ENCODE data around the gene ARID1B. TPM values are rescaled to one million over a fixed set of nuclear protein-coding genes. Genes with fewer than 3 reads are reported as not detected.

The ARID1B gene
- total RNA-seq, 2 donors from 2014 or later: 43.9 to 44.6 TPM

DNA sequence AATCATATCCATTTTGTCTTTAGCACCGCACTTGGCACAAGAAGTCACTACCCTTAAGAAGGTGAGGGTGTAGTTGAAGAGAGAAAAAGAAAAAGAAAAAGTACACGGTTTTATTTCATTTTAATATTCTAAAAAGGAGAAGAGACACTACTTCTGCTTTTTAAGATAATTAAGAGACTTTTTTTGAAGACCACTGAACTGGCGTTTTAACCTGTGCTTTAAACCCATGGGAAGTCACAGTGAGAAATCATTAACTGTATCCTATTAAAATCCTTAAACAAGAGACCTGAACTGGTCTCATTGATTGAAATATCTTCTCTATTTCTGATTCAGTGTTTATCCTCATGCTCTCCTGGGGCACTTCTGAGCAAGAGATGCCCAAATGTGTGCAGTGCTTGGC, 302.6 kb downstream of the ARID1B start:
- H3K4me1 ChIP-seq: peaks cover 0 to 34% of the 10 kb centered on the region in 2 donors
- no peaks in the 10 kb centered on the region for H3K9me3 ChIP-seq
- DNase-seq (ENCODE audit: low spot score): no peak
- TF ChIP-seq, protein P1, sequence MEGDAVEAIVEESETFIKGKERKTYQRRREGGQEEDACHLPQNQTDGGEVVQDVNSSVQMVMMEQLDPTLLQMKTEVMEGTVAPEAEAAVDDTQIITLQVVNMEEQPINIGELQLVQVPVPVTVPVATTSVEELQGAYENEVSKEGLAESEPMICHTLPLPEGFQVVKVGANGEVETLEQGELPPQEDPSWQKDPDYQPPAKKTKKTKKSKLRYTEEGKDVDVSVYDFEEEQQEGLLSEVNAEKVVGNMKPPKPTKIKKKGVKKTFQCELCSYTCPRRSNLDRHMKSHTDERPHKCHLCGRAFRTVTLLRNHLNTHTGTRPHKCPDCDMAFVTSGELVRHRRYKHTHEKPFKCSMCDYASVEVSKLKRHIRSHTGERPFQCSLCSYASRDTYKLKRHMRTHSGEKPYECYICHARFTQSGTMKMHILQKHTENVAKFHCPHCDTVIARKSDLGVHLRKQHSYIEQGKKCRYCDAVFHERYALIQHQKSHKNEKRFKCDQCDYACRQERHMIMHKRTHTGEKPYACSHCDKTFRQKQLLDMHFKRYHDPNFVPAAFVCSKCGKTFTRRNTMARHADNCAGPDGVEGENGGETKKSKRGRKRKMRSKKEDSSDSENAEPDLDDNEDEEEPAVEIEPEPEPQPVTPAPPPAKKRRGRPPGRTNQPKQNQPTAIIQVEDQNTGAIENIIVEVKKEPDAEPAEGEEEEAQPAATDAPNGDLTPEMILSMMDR (IDR thresholded peaks at IDR 0.05): no peak
- no peaks in the 10 kb centered on the region for H3K27me3 ChIP-seq
- H3K36me3 ChIP-seq: no peaks in the 10 kb centered on the region
- no peak overlapping the region for H3K4me3 ChIP-seq
- no peak overlapping the region for H3K27ac ChIP-seq

DNA sequence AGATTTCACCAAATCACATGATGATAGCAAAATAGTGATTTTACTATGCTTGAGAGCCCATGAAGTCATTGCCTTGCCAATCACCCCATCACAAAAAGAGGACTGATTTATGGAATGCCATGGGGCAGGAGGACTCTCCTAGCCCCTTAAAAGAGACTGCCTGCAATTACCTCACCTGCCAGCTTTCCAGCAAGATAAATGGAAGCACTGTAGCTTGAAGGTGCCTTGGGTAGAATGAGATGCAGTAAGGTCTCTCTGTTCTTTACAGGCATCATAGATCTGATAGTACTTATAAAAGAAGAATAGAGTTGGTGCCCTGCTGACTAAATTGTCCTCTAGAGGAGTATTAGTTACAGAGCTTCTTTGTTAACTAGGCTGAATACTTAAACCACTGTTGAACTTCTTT, 303.8 kb downstream of the ARID1B start:
- no peak overlapping the region for H3K4me3 ChIP-seq
- no peaks in the 10 kb centered on the region for H3K9me3 ChIP-seq
- peaks cover 0 to 32% of the 10 kb centered on the region in 2 donors for H3K4me1 ChIP-seq
- no peak overlapping the region for H3K27ac ChIP-seq
- no peaks in the 10 kb centered on the region for H3K27me3 ChIP-seq
- no peak for DNase-seq (ENCODE audit: low spot score)
- TF ChIP-seq, protein P1 (IDR thresholded peaks at IDR 0.05): no peak
- H3K36me3 ChIP-seq: no peaks in the 10 kb centered on the region

DNA sequence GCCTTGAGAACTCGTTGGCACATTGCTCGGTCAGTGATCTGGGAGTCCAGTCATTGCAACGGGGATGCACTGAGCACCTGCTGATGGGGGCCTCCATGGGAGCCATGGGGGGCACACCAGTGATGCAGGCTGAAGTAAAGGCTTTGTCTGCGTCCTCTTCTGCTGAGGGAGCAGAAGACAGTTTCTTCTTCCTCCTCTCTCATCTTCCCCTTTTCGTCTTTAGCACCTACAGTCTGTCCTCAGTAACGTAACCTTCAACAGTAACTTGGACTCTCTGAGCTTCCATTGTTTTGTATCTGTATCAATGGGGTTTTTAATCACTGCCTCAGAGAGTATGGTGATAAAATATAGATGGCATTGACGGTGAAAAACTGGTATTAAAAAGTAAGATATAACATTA, 306.2 kb downstream of the ARID1B start:
- Histone ChIP-seq H3K27ac (no peak overlapping the region), H3K36me3 (no peaks in the 10 kb centered on the region), H3K9me3 (no peaks in the 10 kb centered on the region), H3K4me3 (no peak overlapping the region), H3K4me1 (peaks cover 0 to 23% of the 10 kb centered on the region in 2 donors), H3K27me3 (no peaks in the 10 kb centered on the region)
- DNase-seq (ENCODE audit: low spot score): no peak
- TF ChIP-seq, protein P1 (IDR thresholded peaks at IDR 0.05): no peak

DNA sequence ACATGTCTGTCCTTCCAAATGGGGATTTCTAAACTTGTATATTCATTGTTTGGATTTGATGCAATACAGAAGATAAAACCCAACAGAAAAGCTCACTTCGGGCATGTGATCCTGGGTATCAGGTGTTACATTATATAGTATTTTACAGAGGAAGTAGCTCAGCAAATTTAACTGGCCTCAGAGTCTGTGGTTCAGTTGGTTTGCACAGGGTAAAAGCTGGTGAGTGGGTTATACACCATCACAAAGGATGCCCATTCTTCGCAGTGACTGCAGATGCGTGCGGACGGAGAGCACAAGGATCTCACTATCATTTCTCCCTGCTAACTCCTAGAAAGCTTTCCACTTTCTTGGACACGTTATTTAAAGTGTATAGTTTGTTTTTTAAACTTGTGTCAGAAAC, 309.5 kb downstream of the ARID1B start:
- H3K9me3 ChIP-seq: no peaks in the 10 kb centered on the region
- no peak for DNase-seq (ENCODE audit: low spot score)
- no peaks in the 10 kb centered on the region for H3K36me3 ChIP-seq
- no peaks in the 10 kb centered on the region for H3K27me3 ChIP-seq
- H3K4me3 ChIP-seq: no peak overlapping the region
- H3K4me1 ChIP-seq: peaks cover 0 to 16% of the 10 kb centered on the region in 2 donors
- TF ChIP-seq, protein P1 (IDR thresholded peaks at IDR 0.05): no peak
- no peak overlapping the region for H3K27ac ChIP-seq

DNA sequence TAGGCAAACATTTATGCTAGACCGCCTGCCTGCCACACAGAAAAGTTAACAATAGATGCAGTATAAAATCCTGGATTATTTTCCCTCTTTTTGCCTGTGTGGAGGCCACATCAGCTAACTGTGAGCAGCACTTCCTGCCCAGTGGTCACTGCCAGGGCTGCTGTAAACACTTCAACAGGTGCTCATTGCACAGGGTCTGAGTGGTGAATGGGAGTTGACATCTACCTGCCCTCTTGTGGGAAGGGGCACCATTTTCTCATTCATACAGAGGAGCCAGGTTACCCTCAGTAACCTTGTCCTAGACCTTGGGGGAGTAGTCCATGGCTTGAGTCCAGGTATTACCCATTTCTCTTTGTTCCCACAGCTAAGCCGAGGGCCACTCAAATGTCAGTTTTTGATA, 310.8 kb downstream of the ARID1B start:
- Histone ChIP-seq H3K36me3 (no peaks in the 10 kb centered on the region), H3K4me3 (no peak overlapping the region), H3K27me3 (no peaks in the 10 kb centered on the region), H3K4me1 (peaks cover 0 to 29% of the 10 kb centered on the region in 2 donors), H3K27ac (no peak overlapping the region), H3K9me3 (no peaks in the 10 kb centered on the region)
- DNase-seq (ENCODE audit: low spot score): no peak
- TF ChIP-seq, protein P1 (IDR thresholded peaks at IDR 0.05): no peak

DNA sequence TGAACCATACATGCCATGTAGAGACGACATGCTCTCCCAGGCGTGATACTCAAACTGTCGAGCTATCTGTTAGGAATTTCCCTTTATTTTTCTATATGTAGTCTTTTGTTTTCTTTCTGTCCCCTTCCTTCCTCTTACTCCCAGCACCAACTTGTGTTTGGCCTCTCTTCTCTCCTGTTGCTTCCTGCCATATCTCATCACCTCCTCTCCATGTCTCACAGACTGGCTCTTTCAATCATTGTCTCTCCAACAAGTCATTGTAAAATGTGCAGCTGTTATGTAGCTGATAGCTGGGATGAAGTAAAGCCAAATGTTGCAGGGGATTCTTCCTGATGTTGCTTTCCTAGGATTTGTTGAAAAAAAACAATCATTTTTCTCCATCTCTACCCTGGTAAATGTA, 311.7 kb downstream of the ARID1B start:
- Histone ChIP-seq H3K4me3 (no peak overlapping the region), H3K36me3 (no peaks in the 10 kb centered on the region), H3K4me1 (peaks cover 0 to 33% of the 10 kb centered on the region in 2 donors), H3K27me3 (no peaks in the 10 kb centered on the region), H3K9me3 (no peaks in the 10 kb centered on the region), H3K27ac (no peak overlapping the region)
- DNase-seq (ENCODE audit: low spot score): no peak
- TF ChIP-seq, protein P1 (IDR thresholded peaks at IDR 0.05): no peak
